Measurements from ENCODE around the gene ANKRD17.
"Not testable (repeated sequence)": the region's sequence is repeated elsewhere in the genome, so short reads cannot be mapped to it uniquely, and the experiment has no call there.

ANKRD17 gene

DNA sequence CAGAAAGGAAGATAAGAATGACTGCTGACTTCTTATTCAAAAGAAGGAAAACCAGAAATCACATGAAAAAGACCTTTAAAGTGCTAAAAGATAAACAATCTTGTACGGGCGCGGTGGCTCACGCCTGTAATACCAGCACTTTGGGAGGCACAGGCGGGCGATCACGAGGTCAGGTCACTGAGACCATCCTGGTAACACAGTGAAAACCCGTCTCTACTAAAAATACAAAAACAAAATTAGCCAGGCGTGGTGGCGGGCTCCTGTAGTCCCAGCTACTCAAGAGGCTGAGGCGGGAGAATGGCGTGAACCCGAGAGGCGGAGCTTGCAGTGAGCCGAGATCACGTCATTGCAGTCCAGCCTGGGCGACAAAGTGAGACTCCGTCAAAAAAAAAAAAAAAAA lies 54.6 kb downstream of the ANKRD17 start:
- DNase-seq (ENCODE audit: low spot score): not testable (repeated sequence)

DNA sequence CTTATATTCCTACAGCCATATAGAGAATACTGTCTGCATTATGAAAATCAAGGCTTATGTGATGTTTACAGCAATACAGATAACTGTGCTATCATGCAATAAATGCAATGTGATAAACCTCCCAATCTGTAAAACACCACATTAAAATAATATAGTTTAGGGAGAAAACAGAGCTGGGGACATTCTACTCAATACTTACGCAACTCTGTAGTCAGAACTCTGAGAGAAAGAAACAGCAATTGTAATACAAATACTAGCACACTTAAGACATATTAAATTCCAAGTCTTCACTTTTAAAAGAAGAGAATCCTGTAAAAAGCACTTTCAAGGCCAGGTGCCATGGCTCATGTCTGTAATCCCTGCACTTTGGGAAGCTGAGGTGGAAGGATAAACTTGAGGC lies 61.4 kb downstream of the ANKRD17 start:
- DNase-seq (ENCODE audit: low spot score): no peak

DNA sequence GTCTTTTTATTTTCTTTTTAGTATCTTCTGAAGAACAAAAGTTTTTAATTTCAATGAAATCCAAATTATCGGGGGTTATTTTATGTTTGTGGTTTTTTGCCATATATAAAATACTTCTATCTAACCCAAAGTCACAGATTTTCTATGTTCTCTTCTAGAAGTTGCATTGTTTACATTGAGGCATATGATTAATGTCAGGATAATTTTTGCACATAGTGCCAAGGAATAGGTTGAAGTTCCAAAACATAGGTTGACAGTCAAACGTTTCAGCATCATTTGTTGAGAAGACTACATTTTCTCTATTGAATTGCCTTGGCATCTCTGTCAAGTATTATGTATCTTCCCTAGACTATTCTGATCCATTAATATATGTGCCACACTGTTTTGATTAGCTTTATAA lies 64.5 kb downstream of the ANKRD17 start:
- no peak for DNase-seq (ENCODE audit: low spot score)

DNA sequence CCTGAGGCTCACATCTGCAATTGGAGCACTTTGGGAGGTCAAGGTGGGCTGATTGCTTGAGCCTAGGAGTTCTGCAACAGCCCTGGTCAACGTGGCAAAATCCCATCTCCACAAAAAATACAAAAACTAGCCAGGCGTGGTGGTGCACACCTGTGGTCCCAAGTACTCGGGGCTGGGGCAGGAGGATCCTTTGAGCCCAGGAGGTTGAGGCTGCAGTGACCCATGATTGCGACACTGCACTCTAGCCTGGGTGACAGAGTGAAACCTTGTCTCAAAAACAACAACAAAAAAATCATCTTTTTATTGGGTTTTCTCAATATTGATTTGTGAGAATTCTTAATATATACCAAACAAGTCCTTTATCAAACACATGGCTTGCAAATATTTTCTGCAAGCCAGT lies 64.9 kb downstream of the ANKRD17 start:
- no peak for DNase-seq (ENCODE audit: low spot score)

DNA sequence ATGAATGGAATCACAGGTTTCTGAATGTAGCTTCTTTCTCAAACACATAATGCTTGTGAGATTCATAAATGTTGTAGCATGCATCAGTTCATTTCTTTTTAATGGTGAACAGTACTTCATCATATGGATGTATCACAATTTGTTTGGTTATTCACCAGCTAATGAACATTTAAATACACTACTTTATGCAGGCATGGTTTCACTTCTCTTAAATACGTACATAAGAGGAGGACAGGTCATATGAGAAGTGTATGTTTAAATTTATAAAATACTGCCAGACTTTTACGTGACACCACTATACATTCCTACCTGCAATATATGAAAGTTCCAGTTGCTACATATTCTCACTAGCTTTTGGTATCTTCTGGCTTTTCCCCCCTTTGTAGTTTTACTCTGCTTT lies 65.4 kb downstream of the ANKRD17 start:
- no peak for DNase-seq (ENCODE audit: low spot score)

DNA sequence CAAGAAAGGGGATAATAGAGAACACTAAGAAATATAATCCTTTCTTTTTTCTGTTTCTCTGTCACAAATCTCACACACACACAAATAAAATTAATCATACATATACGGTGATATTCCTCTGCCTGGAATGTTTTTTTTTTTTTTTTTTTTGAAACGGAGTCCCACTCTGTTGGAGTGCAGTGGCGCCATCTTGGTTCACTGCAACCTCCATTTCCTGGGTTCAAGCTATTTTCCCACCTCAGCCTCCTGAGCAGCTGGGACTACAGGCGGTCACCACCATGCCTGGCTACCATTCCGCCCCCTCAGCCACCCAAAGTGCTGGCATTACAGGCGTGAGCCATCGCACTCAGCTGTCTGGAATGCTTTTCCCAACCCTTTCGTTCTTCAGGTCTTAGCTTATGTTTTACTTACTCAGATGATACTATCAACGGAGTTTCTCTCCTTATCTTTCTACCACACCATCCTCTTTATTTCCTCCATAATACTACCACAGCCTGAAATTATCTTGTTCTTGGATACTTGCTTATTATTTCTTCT lies 69.3 kb downstream of the ANKRD17 start:
- no peak for DNase-seq (ENCODE audit: low spot score)

DNA sequence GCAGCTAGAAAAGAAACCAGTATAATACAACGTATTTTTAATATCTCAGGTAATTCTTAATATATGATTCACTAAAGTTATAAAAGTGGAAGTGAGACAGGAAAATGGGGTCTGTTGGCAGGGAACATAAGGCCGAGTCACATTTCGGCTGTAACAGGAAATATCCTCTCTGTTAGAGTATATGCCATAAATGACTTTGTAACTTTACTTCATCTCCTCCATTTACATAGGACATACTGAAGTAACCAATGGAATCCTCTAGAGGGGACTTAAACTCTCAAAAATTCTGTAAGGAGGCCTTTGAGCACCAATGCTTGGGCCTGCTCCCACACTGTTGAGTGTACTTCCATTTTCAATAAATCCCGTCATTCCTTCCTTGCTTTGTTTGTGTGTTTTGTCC lies 71.3 kb downstream of the ANKRD17 start:
- peak; percentile 75 for DNase-seq (ENCODE audit: low spot score)

DNA sequence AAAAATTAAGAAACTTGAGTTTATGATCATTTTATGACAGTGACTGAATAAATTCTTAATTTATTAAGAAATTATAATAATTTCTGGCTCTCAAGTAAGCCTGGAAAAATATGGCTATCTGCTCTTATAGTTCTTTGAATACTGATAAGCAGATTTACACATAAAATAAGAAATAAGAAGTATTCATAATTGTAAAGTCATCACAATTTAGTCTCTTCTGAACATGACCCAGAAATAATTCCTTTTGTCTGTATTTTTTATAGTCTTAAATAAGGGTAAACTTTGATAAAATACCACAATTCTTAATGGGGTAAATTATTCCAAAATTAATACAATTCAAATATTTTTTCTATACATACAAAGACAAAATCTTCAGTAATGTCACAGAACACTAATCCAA lies 72.7 kb downstream of the ANKRD17 start:
- no peak for DNase-seq (ENCODE audit: low spot score)

DNA sequence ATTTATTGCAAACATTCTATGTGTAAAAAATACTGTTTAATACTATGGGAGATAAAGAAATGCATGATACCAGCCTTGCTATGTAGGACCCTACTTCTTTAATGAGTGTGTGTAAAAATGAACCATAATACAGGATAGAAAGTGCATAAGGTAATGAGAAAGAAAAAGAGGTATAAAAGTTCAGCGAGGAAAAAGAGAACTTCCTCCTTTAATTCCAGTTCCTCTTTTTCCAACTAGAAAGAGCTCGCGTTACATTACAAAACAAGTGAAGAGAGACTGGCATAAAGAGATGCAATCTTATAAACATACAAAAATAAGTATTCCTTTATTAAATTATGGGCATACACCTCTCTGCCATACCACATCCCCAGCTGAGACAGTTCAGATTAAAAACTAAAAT lies 77.4 kb downstream of the ANKRD17 start:
- DNase-seq (ENCODE audit: low spot score): no peak

DNA sequence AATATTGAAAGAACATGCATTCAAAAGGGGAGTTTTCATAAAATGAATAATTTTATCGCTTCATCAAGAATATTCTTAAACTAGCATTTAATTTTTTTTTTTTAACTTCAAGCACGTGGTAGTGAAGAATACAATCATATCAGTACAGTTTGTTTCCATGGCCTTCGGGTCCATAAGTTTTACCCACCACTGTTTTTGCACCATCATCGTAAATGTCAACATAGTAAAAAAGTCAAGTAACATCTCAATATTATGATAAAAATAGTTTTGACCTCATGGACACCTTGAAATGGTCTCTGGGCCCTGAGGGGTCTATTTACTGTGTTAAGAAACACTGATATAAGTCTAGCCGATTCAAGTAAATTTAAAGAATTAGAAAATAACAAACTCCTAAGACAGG lies 80.2 kb downstream of the ANKRD17 start:
- DNase-seq (ENCODE audit: low spot score): no peak

DNA sequence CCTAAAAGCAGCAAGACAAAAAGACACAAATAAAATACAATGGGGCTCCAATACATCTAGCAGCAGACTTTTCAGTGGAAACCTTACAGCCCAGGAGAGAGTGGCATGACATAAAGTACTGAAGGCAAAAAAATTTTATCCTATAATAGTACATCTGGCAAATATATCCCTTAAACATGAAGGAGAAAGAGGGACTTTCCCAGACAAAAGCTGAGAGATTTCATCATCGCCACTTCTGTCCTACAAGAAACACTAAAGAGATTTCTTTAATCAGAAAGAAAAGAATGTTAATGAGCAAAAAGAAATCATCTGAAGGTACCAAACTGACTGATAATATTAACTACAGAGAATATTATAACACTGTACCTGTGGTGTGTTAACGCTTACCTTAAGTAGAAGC lies 86.4 kb downstream of the ANKRD17 start:
- DNase-seq (ENCODE audit: low spot score): no peak

DNA sequence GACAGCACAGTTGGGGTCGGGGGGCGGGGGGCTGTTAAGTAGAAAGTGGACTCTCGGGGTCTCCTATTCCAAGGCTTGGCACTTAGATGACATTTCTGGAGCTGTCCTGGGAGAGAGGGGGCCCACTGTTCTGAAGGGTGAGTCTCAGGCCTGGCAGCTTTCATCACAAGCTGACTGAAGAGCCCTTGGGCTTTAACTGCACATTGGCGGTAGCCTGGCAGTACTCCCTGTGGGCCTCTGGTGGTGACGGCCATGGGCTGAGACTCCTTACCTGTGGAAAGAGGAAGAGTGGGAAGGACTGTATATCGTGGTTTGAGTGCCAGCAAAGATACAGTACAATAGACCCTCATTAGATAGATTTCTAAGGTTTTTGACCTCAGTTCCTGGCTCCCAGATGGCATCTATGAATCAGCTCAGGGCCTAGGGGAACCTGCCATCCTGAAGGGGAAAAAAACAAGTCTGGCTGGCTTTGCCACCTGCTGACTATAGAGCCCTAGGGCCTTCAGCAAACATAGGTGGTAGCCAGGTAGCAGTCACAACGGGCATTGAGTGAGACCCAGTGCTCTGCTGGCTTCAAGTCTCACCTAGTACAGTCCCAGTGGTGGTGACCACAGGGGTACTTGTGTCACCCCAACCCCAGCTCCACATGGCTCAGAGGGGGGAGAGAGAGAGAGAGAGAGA lies 87.9 kb downstream of the ANKRD17 start:
- no peak for DNase-seq (ENCODE audit: low spot score)

DNA sequence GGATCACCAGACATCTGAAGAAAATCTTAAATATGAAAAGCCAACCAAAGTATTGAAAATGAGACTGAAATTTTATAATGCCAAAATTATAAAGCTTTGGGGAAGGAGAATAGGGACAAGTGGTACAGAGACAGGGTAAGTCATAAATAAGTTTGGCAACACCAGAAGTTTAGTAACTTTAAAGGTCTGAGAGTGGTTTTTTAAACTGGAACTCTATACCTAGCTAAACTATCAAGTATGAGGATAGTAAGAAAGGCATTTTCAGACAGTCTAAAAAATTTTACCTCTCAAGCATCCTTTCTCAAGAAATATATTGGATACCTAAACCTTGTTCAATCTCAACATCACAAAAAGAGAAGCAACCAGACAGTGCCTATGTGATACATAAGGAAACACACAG lies 92.4 kb downstream of the ANKRD17 start:
- DNase-seq (ENCODE audit: low spot score): no peak

DNA sequence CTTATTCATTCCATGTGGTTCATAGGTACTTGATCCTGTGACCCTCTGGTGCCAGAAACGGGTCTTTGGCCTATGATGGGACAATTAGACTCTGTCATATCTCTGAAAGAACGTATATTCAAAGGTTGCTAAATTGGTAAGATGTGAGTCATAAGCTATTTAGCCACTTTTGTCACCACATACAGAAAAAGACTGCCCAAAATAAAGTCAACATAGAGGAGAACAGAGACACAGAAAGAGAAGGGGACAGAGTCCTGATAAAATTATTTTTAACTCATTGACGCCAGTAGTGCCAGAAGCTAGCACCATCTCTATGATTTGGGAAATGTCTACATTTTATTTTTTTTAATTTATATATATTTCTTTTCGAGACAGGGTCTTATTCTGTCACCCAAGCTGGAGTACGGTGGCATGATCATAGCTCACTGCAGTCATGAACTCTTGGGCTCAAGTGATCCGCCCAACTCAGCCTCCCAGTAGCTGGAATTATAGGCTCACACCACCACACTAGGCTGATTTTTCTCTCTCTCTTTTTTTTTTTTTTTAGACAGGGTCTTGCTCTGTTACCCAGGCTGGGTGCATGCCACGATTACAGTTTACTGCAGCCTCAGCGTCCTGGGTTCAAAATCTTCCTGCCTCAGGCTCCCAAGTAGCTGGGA lies 96.9 kb downstream of the ANKRD17 start:
- no peak for DNase-seq (ENCODE audit: low spot score)

DNA sequence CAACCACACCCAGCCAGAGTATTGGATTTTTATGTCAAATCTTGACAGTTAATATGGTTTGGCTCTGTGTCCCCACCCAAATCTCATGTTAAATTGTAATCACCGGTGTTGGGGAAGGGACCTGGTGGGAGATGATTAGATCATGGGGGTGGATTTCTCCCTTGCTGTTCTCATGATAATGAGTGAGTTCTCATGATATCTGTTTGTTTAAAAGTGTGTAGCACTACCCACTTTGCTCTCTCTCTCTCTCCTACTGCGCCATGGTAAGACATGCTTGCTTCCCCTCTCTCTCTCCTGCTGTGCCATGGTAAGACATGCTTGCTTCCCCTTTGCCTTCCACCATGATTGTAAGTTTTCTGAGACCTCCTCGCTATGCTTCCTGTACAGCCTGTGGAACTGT lies 102.2 kb downstream of the ANKRD17 start:
- DNase-seq (ENCODE audit: low spot score): no peak

DNA sequence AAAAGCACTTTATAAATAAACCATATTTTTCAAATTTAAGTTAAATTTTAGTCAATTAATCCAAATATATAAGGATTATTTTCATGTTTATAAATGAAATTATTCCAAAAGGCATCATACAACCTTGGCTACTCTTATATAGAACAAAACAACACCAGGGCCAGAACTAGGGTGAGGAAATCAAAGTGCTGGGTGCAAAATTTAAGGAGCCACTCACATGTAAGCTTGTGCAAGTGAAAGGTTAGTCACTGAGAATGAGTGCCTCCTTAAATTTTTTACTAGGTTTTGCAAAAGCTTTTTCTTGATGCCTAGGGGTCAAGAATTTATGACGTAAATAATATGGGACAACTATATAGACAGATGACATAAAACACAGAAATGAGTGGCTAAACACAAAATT lies 105.7 kb downstream of the ANKRD17 start:
- no peak for DNase-seq (ENCODE audit: low spot score)

DNA sequence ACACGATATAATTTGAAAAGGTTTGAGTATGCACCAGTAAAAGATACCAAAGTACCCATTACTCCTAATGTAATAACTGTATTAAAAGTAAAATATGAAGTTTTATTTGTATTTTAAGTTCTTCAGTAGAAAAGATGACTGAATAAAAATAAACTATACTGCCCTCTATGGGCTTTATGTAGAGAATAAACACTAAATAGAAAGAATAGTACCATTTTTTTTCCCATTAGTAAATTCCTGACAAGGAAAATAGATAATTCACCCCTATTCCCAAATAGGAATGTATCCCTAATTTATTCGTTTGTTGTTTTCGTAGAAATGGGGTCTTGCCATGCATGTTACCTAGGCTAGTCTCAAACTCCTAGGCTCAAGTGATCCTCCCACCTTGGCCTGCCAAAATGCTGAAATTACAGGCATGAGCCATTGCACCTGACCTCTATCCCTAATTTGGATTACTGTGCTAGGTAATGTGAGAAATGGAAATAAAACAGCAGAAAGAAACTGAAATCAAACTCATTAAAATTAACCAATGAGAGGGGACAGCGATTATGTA lies 115.5 kb downstream of the ANKRD17 start:
- no peak for DNase-seq (ENCODE audit: low spot score)

DNA sequence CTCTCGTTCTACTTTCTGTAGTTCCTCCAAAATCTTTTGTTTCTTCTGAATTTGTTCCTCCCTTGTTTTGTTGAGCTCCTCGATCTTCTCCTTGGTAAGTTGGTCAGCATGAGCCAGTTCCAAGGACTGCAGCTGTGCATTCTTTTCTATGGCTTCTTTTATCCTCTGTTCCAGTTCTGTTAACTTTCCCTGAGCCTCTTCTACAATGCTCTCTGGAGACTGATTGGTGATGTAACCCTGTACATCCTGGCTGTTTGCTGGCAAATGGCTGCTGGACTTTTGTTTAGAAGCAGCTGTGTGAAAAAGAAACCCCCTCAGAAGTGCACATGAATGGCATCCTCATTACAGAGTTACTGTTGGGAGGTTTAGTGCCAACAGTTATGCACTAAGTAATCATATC lies 118.6 kb downstream of the ANKRD17 start:
- no peak for DNase-seq (ENCODE audit: low spot score)

DNA sequence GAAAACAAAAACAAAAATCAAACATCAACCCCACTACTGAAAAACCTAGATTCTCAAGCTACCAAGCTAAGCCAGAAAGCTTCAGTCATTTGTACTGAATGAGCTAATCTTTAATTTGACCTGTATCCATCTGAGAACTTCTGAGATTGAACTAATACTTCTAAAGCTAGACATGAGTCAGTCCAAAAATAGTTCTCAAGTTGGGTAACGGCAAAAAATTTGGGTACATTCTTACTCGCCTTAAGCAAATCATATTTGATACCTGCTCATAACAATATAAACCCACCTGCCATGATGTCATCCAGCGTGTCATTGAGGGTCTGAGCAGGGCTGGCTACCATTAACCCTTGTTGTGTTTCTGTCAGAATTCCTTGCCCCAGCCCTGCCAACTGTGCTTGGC lies 119.4 kb downstream of the ANKRD17 start:
- DNase-seq (ENCODE audit: low spot score): no peak

DNA sequence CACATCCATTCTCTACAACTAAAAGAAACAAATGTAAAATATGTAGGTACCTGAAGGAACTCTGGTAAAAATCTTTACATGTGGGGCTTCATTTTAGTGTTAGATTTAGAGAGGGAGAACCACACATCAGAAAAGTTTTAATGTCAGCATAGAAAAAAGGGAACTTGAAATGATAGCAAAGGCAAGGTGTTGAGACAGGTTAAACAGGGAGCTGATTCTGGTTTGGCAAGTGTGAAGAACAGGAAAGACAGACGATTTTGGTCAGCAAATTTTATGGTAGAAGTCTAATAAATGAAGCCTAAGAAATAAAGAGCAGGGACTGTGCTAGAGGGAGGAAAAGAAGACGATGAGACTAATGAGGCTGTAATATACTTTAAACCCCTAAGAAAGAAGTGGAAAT lies 121.5 kb downstream of the ANKRD17 start:
- DNase-seq (ENCODE audit: low spot score): no peak

DNA sequence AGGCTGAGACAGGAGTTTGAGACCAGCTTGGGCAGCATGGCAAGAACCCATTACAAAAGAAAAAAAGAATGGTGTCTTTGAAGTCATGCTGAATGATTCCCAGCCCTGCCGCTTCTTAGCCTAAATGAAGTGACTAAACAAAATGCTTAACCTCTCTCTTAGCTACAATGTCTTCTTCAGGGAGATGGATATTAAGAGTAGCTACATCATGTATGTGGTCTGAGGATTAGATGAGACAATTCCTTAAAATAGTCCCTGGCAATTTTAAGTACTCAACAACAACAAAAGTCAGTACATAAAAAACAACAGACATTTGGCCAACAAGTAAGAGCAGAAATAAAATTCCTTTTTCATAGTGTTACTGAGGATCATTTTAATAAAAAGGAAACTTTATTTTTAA lies 124.8 kb downstream of the ANKRD17 start:
- DNase-seq (ENCODE audit: low spot score): no peak

DNA sequence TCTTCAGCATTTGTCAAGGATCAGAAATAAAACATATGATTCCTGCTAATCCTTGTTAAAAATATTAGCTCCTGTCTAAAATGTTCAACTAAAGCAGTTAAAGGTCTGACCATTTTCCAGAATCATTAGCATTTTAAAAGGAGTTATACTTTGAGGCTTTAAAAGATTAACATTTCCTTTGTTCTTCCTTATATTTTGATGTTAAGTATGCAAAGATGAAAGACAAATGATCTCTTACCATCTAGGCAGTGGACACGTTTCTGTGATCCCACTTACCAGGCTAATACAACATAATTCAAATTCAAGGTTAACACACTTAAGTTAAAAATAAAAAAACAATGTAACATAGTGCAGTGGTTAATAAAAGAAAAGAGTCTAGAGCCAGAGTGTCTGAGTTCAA lies 127.3 kb downstream of the ANKRD17 start:
- no peak for DNase-seq (ENCODE audit: low spot score)

DNA sequence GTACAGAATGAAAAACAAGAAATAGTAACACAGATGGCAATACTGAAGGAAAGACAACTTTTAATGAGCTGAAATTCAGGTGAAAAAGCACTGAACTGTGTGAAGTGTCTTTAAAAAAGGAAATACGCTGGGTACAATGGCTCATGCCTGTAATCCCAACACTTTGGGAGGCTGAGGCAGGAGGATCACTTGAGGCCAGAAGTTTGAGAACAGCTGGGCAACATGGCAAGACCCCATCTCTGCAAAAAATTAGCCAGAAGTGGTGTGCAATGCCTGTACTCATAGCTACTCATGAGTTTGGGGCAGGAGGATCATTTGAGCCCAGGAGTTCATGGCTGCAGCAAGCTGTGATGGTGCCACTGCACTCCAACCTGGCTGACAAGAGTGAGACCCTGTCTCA lies 129.3 kb downstream of the ANKRD17 start:
- DNase-seq (ENCODE audit: low spot score): no peak

Measured in kidney capillary endothelial cell (primary cell).